NCI-H1694 treated with DMSO at 0.1 percent for 48 hours (cell line): Measurements from ENCODE around the gene ZNF460.

ENCODE experiments used
- DNase-seq: peaks from one replicate; lab custom pipeline; 2025; lab: John Stamatoyannopoulos, UW

Gene ZNF460

DNA sequence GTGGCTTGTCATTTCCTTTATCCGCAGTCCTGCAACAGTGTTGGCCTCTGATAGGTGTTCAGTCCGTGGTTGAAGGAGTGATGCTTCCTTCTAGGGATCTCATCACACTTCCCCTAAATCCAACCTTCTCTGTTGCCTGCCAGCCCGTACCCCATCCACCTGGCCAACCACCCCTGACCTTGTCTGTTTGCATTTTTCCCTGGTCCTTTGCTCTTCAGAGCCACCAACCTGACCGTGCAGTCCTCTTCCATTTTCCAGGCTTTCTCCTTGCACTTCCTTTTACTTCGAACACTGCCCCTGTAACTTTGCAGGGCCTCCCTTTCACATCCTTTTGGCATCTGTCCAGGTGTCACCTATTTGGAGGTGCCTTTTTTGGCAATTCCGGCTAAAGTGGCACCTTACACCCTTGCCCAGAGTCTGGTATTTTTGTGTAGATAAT lies 696 bp downstream of the ZNF460 start:
- no peak for DNase-seq

DNA sequence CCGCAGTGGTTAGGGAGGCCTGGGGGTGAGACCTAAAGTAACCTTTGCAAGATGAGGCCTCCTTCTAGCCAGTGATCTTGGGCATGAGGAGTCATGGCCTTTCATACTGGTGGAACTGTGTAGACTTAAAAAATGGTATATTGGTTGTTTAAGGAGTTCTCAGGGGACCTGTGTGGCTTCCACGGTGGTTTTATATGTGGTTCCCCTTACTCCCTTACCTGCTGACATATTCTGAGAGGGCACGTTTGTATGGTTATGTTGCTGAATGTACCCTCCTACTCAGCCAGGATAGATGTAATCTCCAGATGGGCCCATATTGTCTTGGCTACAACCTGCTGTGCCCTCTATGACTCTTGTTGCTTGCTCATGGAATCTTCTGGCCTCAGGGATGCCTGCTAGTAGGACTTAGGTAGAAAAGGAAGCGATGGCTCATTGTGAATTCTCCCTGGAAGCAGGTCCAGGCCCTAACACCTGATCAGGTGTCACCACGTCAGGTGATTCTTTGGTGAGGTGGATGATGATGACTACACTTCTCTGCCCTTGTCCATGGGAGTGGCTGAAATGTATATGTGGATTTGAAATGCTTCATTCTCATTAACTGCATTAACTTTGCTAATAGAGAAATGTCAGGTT lies 1.8 kb downstream of the ZNF460 start:
- no peak for DNase-seq

DNA sequence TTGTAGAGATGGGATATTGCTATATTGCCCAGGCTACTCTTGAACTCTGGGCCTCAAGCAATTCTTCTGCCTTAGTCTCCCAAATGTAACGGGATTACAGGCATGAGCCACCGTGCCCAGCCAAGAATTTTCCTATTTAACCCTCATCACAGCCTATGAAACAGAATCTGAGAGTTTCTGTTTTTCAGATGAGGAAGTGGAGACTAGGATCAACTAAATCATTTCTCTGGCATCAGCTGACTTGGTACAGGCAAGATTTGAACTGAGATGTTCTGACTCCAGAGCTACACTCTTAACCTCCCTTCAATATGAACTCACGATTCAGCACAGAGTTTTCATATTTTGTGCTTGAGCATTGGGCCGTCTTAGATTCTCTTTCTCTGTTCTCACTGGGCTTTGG lies 8.1 kb downstream of the ZNF460 start:
- DNase-seq = no peak

GRCh38 chr19:57290970-57291369 lies 10.7 kb downstream of the ZNF460 start:
- no peak for DNase-seq

- DNase-seq = no peak
These were observed 12.3 kb downstream of the ZNF460 start for GRCh38 chr19:57292547-57292946.

DNA sequence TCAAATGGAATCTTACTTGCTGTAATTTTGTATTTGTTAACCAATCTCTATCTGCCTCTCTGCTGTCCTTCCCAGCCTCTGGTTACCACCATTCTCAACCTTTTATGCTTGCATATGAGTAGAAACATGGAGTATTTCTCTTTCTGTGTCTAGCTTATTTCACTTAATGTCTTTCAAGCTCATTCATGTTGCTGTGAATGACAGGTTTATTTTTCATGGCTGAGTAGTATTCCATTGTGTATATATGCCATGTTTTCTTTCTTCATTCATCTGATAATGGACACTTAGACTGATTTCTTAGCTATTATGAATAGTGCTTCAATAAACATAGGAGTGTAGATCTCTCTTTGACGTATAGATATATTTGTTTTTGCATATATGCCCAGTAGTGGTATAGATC lies 13.4 kb downstream of the ZNF460 start:
- DNase-seq = no peak

DNA sequence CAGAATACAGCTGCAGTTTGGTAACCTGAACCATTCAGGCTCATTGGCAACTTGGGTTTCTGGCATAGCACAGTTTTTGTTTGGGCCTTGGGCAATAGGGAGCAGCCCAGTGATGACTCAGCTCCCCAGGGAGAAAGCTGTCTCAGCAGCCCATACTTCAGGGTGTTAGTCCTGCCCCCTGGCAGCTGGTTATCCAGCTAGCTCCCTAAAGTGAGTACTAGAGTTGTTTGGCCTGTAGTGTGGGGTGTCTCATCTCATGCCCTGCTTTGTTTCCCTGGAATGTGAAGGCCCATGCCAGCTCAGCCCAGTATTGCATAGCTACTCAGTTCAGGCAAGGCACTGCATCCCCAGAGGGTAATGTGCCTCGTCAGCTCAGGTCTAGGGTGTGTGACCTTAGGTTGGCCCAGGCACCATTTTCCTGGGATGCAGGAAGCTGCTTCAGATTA lies 21.8 kb downstream of the ZNF460 start:
- no peak for DNase-seq

DNA sequence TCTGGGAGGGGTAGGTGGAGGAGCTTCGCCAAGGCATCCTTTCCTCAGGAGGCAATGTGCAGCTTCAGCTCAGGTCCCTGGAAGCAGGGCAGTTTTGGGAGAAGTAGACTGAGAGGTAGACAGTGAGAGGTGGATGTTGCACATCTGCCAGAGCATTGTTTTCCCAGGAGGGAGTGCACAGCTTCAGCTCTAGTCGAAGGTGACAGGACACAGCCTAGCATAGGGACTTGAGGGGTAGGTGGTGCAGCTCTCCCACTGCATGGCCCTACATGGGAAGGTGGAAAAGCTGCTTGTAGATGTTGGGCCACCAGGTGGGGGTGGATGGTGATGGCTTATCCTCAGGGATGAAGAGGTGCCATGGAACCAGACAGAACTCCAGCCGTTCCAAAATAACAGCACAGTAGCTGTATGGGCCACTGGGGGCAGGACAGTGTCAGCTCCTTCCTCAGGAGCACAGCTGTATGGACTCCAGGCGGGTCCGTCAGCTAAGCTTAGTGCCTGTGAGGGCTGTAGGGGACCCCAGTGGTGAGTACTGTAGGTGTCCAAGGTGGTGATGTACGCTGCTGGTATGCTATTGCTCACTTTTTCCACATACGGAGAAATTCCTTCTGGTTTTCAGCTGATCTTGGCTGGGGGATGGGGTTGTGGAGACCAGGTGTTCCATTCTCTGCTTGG lies 22.6 kb downstream of the ZNF460 start:
- no peak for DNase-seq

- no peak for DNase-seq
These were observed 24.8 kb downstream of the ZNF460 start for GRCh38 chr19:57305056-57305455.

DNA sequence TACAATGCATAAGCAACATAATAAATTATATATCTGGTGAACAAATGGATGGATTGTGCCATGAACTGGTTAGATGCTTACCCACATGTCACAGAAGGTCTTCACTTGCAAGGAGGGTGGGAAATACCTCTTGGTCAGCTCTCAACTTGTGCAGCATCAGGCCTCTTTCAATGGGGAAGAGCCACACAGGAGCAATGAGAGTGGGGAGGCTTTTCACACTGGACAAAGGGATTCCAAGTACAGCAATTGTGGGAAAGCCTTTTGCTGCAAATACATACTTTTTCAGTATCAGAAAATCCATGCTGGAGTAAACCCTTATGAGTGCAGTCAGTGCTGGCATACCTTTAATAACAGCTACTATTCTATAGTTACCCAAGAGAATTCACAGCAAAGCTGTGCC lies 28.2 kb downstream of the ZNF460 start:
- DNase-seq = no peak

- DNase-seq = no peak
These were observed 30.5 kb downstream of the ZNF460 start for GRCh38 chr19:57310792-57311191.

DNA sequence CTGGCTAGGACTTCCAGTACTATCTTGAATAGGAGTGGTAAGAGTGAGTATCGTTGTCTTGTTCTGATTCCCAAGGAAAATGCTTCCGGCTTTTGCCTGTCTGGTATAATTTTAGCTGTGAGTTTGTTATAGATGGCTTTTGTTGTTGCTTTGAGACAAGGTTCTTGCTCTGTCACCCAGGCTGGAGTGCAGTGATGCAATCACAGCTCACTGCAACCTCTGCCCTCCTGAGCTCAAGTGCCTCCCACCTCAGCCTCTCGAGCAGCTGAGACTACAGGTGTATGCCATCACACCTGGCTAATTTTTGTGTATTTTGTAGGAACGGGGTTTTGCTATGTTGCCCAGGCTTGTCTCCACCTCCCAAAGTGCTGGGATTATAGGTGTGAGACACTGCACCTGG lies 33.9 kb downstream of the ZNF460 start:
- no peak for DNase-seq

DNA sequence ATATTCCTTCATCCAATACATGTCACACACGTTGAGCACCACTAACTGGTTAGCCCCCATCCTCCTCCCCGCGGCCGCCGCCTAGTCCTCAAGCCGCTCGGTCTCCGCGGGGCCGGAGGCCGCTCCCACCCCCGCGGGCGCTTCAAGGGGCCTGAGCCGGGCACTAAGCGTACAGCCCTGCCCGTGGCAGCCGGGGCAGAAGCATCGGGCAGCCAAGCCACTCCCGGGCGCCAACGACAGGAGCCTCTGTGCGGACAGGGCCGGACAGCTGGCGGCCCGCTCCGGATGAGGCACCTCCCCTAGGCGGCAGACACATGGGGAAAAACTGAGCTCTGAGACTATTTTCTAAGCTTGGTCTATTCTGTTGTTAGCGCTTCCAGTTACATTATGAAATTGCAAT lies 37.2 kb downstream of the ZNF460 start:
- DNase-seq = no peak

GRCh38 chr19:57319869-57320179 lies 39.5 kb downstream of the ZNF460 start:
- DNase-seq = no peak

DNA sequence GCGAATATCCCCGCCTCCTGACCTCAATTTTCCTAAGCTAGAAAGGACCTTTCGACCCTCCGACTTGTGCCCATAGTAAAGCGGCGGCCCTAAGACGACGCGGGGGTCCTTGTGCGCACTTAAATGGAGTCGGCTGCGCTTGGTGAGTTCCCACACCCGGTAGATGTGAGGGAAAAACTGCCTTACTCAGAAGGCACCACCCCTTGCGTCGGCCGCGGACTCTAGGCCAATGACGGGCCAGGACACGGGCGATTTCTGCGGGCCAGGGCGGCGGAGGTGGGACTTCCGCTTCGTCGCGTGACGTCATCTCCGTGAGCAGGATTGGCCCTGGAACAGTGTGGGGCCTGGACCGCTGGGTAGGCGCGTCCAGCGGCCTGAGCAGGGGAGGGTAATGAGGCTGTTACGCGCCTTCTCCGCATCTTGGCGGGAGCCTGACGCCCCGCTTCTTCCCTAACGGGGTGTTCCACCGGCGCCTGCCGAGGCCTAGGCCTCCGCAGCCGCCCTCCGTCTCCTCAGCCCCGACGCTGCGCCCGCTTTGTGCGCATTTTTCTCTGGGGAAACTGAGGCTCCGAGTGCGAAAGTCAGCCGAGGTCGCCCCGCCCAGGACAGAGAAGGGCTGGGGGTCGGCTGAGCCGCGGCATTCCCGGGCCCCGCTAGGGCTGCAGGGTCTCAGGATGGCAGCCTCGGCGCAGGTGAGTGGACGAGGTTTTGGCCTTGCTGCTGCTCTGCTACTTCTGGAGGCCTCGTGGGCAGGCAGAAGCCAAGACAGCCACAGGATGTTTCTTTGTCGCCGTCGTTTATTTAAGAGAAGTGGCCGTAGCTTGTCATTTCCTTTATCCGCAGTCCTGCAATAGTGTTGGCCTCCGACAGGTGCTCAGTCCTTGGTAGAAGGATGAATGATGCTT lies 40.1 kb downstream of the ZNF460 start, which contains the start of gene ZNF543:
ZNF543 (plus strand) TSS at position 293 of the 905 bp plus-strand sequence; CDS start at position 675, 382 bp downstream.
- DNase-seq = peak; percentile 87

DNA sequence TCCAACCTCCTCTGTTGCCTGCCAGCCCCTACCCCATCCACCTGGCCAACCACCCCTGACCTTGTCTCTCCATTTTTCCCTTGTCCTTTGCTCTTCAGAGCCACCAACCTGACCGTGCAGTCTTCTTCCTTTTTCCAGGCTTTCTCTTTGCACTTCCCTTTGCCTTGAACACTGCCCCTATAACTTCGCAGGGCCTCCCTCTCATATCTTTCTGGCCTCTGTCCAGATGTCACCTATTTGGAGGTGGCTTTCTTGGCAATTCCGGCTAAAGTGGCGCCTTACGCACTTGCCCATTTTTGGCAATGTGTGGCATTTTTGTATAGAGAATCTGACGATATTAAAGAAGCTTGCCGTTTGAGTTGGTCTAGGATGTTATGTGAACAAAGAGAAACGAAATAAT lies 40.8 kb downstream of the ZNF460 start:
- no peak for DNase-seq

DNA sequence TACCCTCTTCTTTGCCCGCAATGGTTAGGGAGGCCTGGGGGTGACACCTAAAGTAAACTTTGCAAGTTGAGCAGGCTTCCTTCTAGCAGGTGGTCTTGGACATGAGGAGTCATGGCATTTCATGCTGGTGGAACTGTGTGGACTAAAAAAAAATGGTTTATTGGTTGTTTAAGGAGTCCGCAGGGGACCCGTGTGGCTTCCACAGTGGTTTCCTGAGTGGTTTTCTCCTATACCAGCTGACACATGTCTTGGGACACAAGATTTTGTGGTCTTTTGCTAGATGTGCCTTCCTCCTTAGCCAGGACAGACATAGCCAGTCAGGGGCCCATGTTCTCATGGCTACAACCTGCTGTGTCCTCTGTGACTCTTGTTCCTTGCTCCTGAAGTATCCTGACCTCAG lies 41.5 kb downstream of the ZNF460 start:
- DNase-seq = no peak

GRCh38 chr19:57324992-57325391 lies 44.7 kb downstream of the ZNF460 start:
- DNase-seq = no peak

DNA sequence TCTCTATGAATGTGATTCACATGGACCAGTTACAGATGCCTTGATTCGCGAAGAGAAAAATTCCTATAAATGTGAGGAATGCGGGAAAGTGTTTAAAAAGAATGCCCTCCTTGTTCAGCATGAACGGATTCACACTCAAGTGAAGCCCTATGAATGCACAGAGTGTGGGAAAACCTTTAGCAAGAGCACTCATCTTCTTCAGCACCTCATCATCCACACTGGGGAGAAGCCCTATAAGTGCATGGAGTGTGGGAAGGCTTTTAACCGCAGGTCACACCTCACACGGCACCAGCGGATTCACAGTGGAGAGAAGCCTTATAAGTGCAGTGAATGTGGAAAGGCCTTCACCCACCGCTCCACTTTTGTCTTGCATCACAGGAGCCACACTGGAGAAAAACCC lies 47.7 kb downstream of the ZNF460 start:
- DNase-seq = no peak

GRCh38 chr19:57334191-57334590 lies 53.9 kb downstream of the ZNF460 start:
- DNase-seq = no peak

DNA sequence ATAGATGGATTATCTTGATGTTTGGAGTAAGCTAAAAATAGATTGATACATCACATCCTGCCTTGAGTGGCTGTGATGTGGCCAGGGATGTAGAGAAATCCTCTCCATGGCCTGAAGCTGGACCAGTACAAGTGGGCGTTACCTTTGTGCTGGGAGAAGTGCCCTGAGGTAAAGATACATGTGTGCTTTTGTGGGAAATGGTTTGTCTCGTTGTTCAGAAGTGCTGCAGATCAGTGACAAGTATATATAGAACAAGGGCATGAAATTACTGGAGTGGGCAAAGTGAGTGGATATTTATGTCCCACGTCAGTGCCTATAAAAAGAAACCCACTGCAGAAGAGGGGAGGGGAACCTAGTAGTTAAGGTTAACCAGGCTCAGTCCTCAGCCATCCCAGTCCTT lies 58.6 kb downstream of the ZNF460 start:
- no peak for DNase-seq

GRCh38 chr19:57342582-57342981 lies 62.3 kb downstream of the ZNF460 start:
- DNase-seq = no peak
